ENCODE results near the gene POLR2J2.
"Not testable (repeated sequence)": the region's sequence is repeated elsewhere in the genome, so short reads cannot be mapped to it uniquely, and the experiment has no call there.

DNA sequence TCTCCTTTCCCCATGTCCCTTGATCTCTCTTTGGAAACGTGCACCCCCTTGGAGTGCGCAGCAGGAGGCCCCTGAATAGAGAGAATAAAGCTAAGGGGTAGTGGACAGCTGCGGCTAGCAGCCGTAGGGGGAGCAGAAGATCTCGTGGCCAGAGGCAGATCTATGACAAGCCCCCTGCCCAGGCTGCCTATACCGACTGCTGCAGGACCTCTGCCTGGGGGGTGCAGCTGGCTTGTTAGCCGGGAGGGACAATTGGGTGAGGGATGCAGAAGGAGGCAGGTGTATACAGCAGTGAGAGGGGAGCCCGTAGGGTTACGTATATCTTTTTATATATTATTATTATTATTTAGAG, 469 bp upstream of the POLR2J2 start:
- TF ChIP-seq, protein P1, sequence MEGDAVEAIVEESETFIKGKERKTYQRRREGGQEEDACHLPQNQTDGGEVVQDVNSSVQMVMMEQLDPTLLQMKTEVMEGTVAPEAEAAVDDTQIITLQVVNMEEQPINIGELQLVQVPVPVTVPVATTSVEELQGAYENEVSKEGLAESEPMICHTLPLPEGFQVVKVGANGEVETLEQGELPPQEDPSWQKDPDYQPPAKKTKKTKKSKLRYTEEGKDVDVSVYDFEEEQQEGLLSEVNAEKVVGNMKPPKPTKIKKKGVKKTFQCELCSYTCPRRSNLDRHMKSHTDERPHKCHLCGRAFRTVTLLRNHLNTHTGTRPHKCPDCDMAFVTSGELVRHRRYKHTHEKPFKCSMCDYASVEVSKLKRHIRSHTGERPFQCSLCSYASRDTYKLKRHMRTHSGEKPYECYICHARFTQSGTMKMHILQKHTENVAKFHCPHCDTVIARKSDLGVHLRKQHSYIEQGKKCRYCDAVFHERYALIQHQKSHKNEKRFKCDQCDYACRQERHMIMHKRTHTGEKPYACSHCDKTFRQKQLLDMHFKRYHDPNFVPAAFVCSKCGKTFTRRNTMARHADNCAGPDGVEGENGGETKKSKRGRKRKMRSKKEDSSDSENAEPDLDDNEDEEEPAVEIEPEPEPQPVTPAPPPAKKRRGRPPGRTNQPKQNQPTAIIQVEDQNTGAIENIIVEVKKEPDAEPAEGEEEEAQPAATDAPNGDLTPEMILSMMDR (IDR thresholded peaks at IDR 0.05), result not testable (repeated sequence)
- not testable (repeated sequence) for TF ChIP-seq POLR2A (IDR thresholded peaks at IDR 0.05)

All from testis (tissue), 2 donors.